Measurements from ENCODE around the gene ALG12.

Gene ALG12

GRCh38 chr22:49886346-49887063 is 31.7 kb downstream of the ALG12 start:
- DNase-seq: no peak

DNA sequence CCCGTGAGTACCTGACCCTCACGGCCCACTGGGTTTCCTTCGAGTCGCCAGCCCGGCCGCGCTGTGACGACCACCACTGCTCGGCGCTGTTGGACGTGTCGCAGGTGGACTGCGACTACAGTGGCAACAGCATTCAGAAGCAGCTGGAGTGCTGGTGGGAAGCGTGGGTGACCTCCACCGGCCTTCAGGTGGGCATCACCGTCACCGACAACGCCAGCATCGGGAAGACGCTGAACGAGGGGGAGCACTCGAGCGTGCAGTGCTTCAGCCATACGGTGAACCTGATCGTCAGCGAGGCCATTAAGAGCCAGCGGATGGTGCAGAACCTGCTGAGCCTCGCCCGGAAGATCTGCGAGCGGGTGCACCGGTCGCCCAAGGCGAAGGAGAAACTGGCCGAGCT is 32.4 kb downstream of the ALG12 start:
- no peak for DNase-seq

DNA sequence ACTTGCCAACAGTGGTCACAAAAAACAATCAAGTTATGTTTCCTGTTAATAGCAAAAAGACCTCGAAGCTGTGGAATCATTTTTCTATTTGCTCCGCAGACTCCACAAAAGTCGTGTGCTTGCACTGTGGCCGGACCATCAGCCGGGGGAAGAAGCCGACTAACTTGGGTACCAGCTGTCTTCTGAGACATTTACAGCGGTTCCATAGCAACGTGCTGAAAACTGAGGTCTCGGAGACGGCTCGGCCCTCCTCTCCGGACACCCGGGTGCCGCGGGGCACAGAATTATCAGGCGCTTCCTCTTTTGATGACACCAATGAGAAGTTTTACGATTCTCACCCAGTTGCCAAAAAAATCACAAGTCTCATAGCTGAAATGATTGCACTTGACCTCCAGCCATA is 33.0 kb downstream of the ALG12 start:
- no peak for DNase-seq

DNA sequence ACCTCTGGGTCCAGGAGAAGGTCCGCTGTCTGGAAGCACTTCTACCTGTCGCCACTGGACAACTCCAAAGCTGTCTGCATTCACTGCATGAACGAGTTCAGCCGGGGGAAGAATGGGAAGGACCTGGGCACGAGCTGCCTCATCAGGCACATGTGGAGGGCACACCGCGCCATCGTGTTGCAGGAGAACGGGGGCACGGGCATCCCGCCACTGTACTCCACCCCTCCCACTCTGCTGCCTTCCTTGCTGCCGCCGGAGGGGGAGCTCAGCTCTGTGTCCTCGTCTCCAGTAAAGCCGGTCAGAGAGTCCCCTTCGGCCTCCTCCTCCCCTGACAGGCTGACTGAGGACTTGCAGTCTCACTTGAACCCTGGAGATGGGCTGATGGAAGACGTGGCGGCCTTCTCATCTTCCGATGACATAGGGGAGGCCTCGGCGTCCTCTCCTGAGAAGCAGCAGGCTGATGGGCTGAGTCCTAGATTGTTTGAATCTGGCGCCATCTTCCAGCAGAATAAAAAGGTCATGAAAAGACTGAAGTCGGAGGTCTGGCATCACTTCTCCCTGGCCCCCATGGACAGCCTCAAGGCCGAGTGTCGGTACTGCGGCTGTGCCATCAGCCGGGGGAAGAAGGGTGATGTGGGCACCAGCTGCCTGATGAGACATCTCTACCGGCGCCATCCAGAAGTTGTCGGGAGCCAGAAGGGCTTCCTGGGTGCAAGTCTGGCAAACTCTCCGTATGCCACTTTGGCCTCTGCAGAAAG is 33.6 kb downstream of the ALG12 start:
- no peak for DNase-seq

DNA sequence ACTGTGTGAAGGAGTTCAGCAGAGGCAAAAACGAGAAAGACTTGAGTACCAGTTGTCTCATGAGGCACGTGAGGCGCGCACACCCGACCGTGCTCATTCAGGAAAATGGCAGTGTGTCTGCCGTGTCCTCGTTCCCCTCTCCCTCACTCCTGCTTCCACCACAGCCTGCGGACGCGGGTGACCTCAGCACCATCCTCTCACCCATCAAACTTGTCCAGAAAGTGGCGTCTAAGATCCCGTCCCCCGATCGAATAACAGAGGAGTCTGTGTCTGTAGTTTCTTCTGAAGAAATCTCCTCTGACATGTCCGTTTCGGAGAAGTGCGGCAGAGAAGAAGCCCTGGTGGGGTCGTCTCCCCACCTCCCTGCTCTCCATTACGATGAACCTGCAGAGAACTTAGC is 34.2 kb downstream of the ALG12 start:
- no peak for DNase-seq

GRCh38 chr22:49883294-49883640 is 35.0 kb downstream of the ALG12 start:
- no peak for DNase-seq

GRCh38 chr22:49882519-49883293 is 35.5 kb downstream of the ALG12 start:
- no peak for DNase-seq

DNA sequence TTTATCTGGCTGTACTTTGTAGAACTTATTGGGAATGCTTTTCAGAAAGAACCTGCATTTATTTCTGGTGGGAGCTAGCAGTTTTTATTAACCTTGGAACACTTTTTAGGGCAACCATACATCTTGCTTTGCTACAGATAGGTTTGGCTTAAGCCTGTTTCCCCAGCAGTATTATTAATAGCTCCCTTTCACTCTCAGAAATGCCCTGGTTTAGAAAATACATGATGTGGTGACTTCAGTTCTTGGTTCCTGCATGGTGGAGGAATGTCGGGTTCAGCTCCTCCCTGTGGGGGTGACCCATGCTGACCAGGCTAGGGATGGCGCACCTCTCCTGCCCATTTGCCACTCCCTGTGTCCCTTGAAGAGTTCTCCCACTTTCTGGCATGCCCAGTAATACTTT is 36.4 kb downstream of the ALG12 start:
- DNase-seq: no peak

DNA sequence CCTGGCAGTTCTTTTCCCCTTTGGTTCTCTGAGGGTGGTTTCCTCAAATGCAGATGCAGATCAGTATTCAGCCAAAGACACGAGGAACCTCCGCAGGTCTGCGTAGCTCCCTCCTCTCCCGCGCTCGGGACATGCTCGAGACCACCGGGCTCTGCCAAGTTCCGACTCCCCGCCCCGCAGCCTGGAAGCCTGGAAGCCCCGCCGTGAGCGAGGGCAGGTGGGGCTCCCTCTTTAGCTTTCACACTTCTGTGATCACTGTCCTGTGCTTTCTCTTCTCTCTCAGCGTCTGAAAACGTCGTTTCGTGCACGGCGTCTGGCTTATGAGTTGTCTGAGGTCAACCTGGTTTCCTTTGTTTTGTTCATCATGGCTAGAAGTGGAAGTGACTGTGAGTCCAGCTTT is 38.0 kb downstream of the ALG12 start:
- DNase-seq: no peak

DNA sequence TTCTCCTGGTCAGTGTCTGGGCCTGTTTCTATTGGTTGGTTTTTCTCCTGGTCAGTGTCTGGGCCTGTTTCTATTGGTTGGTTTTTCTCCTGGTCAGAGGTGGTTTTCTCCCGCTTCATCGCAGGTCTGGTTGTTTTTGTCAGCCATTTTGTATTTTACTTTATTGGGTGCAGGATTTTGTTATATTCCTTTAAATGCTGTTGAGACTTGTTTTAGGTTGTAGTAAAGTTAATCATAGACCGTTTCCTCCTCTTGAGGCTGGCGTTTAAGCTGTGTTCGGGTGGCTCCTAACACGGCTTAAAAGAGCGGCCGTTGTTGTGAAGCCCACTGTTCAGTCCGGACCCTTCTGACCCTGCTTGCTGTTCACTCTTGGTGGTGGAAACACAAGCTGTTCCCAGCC is 38.4 kb downstream of the ALG12 start:
- DNase-seq: no peak

GRCh38 chr22:49878206-49878605 is 40.0 kb downstream of the ALG12 start:
- DNase-seq: no peak

DNA sequence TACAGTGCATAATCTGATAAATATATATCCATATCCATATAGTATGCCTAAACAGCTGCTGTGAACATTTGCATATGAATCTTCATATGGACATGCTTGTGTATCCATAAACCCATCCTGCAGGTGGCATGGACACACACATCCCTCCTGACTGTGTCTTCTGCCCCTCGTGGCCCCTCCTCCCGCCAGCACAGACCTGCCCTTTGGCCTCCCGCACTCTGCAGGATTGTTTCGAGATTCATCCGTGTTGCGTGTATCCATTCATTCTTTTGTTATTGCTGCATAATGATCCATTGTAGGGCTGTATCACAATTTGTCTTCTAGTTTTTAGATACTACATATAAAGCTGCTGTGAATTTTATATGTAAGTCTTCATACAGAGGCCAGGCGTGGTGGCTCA is 40.6 kb downstream of the ALG12 start:
- no peak for DNase-seq

GRCh38 chr22:49873228-49873940 is 44.9 kb downstream of the ALG12 start:
- DNase-seq: no peak

DNA sequence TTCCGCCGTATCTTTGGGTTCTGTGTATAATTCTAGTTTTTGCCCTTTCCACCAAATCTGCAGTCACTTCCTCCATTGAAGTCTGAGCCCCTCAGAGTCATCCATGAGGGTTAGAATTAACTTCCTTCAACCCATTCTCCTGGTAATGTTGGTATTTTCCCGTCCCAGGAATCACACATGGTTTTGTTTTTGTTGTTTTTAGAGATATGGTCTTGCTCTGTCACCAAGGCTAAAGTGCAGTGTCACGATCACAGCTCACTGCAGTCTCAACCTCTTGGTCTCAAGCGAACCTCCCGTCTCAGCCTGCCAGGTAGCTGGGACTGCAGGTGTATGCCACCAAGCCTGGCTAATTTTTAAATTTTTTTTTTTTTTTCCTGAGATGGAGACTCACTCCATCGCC is 45.9 kb downstream of the ALG12 start:
- no peak for DNase-seq

DNA sequence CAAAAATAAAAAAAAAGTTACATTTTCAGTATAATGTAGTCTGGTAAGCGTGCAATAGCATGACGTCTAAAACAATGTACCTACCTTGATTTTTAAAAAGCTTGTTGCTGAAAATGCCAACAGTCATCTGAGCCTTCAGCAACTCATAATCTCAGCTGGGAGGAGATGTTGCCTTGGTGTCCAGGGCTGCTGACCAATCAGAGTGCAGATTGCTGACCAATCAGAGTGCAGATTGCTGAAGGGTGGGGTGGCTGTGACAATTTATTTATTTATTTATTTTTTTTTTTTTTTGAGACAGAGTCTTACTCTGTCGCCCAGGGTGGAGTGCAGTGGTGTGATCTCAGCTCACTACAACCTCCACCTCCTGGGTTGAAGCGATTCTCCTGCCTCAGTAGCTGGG is 46.8 kb downstream of the ALG12 start:
- DNase-seq: no peak

DNA sequence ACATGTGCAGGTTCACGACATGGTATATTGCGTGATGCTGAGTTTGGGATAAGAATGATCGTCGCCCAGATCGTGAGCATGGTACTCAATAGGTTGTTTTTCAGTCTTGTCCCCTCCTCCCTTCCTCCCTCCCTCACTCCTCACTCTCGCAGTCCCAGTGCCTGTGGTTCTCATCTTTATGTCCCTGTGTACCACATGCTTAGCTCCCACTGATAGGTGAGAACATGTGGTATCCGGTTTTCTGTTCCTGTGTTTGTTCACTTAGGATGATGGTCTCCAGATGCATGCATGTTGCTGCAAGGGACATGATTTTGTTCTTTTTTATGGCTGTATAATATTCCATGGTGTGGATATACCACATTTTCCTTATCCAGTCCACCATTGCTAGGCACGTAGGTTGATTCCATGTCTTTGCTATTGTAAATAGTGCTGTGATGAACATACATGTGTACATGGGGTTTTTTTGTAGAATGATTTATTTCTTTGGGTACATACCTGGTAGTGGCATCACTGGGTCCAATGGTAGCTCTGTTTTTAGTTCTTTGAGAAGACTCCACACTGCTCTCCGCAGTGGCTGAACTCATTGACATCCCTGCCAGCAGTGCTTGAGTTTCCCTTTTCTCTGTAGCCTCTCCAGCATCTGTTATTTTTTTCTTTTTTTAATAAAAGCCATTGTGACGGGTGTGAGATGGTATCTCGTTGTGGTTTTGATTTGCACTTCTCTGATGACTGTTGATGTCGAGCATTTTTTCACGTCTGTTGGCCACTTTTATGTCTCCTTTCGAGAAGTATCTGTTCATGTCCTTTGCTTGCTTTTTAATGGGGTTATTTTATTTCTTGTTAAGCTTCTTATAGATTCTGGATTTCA is 48.2 kb downstream of the ALG12 start:
- DNase-seq: no peak

DNA sequence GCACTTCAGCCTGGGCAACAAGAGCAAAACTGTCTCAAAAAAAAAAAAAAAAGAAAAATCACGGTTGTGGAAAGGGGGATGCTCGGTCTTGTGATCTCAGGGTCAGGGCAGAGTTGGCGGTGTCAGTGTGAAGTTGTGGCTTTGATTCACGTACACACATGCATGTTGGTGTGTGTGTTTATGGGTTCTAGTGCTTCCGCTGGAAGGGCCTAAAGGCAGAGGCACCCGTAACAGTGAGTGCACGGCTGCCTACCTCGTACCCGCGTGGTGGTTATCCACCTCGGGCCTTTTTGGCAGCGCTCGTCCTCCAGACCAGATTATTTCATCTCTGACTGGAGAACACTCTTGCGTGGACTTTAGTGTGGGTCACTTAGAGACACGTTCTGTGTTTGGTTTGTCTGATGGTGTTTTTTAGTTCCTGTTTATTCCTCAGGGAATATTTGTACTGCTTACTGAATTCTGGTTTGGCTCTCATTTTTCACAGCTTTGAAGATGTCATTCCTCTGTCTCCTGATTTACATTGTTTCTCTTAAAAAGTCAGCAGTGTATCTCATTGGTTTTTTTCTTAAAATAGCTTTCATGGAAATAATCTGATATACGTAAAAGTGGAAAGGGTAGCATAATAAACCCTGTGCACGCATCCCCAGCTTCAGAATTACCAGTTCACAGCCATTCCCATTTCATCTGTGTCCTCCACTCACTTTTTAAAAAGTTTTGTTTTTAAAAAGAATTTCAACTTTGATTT is 49.0 kb downstream of the ALG12 start:
- DNase-seq: no peak

DNA sequence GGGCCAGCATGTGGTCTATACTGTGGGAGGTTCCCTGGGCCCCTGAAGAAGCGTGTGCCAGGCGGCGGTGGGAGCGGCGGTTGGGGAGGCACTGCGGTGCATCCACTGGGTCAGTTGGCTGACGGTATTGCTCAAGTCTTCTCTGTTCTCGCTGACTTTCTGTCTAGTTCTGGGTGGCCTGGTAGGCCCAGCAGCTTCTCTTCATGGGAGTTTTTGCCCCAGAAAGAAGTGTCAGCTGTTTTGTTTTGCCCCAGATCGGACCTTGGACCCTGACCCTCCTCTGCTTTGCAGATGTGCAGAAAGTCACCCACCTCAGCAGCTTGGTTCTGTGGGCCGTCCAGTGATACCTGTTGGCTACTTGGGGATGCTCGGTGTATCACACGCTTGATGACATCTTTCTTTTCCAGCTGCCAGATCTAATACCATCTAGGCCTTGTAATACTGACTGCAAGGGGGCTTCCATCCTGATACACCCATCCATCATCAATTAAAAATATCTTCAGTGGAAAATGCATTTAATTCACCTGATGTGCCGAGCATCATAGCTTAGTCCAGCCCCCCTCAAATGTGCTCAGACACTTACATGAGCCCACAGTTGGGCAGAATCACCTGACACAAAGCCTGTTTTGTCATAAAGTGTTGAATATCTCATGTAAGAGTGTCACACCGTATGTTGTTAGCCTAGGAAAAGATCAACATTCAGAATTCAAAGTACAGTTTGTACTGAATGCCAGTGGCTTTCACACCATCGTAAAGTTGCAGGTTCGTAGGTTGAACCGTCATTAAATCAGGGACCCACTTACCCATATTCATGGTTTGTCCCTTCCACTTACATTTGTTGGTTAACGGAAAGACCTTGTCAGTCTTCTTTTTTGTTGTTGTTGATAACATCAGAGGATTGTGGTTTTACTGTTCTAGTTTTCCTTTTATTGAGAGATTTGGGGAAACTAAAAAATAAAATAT is 50.7 kb downstream of the ALG12 start:
- DNase-seq: no peak

- no peak for DNase-seq
Observed at GRCh38 chr22:49866646-49867045, 51.6 kb downstream of the ALG12 start.

DNA sequence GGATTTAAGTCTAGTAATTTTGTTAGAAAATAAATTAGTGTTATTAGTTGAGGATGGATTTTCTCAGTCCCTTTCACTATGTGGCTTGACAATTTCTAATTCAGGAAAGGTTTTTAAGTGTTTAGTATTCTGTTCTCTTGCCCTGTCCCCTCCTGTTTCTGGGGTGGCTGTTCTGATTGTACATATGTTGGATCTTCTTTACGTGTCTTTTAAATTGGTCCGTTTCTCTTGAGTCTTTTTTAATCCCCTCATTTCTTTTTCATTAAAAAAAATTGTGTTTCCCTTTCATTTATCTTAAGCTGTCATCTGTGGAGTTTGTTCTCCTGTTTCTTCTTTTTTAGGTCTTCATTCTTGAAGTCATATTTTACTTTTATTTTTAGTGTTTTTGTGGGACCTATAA is 52.1 kb downstream of the ALG12 start:
- no peak for DNase-seq

Measured in NCI-H526 treated with DMSO at 0.1 percent for 48 hours (cell line).